ENCODE results near the gene PRDM2.

- TF ChIP-seq, protein P1, sequence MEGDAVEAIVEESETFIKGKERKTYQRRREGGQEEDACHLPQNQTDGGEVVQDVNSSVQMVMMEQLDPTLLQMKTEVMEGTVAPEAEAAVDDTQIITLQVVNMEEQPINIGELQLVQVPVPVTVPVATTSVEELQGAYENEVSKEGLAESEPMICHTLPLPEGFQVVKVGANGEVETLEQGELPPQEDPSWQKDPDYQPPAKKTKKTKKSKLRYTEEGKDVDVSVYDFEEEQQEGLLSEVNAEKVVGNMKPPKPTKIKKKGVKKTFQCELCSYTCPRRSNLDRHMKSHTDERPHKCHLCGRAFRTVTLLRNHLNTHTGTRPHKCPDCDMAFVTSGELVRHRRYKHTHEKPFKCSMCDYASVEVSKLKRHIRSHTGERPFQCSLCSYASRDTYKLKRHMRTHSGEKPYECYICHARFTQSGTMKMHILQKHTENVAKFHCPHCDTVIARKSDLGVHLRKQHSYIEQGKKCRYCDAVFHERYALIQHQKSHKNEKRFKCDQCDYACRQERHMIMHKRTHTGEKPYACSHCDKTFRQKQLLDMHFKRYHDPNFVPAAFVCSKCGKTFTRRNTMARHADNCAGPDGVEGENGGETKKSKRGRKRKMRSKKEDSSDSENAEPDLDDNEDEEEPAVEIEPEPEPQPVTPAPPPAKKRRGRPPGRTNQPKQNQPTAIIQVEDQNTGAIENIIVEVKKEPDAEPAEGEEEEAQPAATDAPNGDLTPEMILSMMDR (IDR thresholded peaks at IDR 0.05; ENCODE audit: poor library complexity) = no peak
- TF ChIP-seq EZH2phosphoT487 (IDR thresholded peaks at IDR 0.05; ENCODE audit: low read depth, severe bottlenecking, unreplicated experiment) (no peak), EZH2 (IDR thresholded peaks at IDR 0.05; ENCODE audit: borderline replicate concordance) (no peak)
These were observed 31.9 kb downstream of the PRDM2 start for GRCh38 chr1:13731897-13732296.
